HepG2 (cell line): Measurements from ENCODE around the gene AGBL3. TPM values are rescaled to one million over a fixed set of nuclear protein-coding genes. Genes with fewer than 3 reads are reported as not detected.

Experiments used
- ATAC-seq: fragments of 200-7000 bp; cut with Tn5 transposase; 3 replicates; pipeline ENCODE4 v1.9.1; 2020; ENCODE audit warnings: mild to moderate bottlenecking, moderate library complexity
- BruUV-seq: library from RNA; stranded (reverse); fragments of 400-500 nt; replicated peaks from 2 replicates; lab custom pipeline; 2021; lab: Mats Ljungman, UMichigan
- CTCF ChIA-PET: fragments of 300-600 bp; formaldehyde crosslinking; extraction: SDS; loops from one replicate; lab custom pipeline; 2021; ENCODE audit warnings: low total read pairs, inconsistent platforms, low intra/inter-chr PET ratio; lab: Yijun Ruan, JAX
- POLR2A ChIA-PET: fragments of 350-600 bp; sonication (Branson Sonifier 250); formaldehyde crosslinking; loops from one replicate; lab custom pipeline; 2020; ENCODE audit warnings: antibody characterized with exemption, inconsistent platforms; lab: Yijun Ruan, JAX
- DNase-seq: peaks from one replicate; pipeline ENCODE4 v3.0.0-alpha.2; 2015; ENCODE audit warnings: low spot score
- FAIRE-seq: peaks from 3 replicates; lab custom pipeline; 2011; peaks lifted over from hg19 to GRCh38; lab: Jason Lieb, UNC
- H2AFZ ChIP-seq: one replicate; pipeline ENCODE4 v1.6.1; 2011; ENCODE audit warnings: low read length, inconsistent platforms
- H3K27ac ChIP-seq: fragments of 300-600 bp; 3 replicates; pipeline ENCODE4 v1.8.0; 2011; ENCODE audit warnings: mixed run types, mild to moderate bottlenecking, mixed read lengths, low read length, inconsistent platforms; ENCODE audit not compliant: insufficient read depth; ENCODE audit errors: extremely low read length
- H3K27me3 ChIP-seq, 2 experiments: fragments of 200-600 bp in 1 of 2; 2 replicates in 1 of 2; 3 replicates in 1 of 2; pipeline versions ENCODE4 v1.6.0 to v1.8.0; 2011; ENCODE audit warnings: low read length in 2 of 2, mild to moderate bottlenecking in 2 of 2, moderate library complexity in 2 of 2, inconsistent platforms in 1 of 2; ENCODE audit not compliant: insufficient read depth in 2 of 2, control insufficient read depth in 1 of 2
- H3K36me3 ChIP-seq, 2 experiments: fragments of 200-600 bp in 1 of 2; replicated peaks in 1 of 2; 2 replicates in 1 of 2; 3 replicates in 1 of 2; pipeline versions ENCODE4 v1.5.1 to v1.8.0; 2011; ENCODE audit warnings: low read length in 2 of 2, inconsistent platforms in 1 of 2; ENCODE audit not compliant: insufficient read depth in 2 of 2, control insufficient read depth in 1 of 2
- H3K4me1 ChIP-seq: 2 replicates; pipeline ENCODE4 v1.5.1; 2012; ENCODE audit warnings: low read length, inconsistent platforms; ENCODE audit not compliant: insufficient read depth
- H3K4me2 ChIP-seq: 2 replicates; pipeline ENCODE4 v1.6.0; 2011; ENCODE audit warnings: low read depth, low read length, inconsistent platforms
- H3K4me3 ChIP-seq, 3 experiments: fragments of 200-600 bp in 1 of 3; sonication (generic), shearing (Covaris generic) in 1 of 3; replicated peaks in 1 of 3; 2 replicates each; pipeline ENCODE4 v1.5.1; 2011 to 2016; ENCODE audit warnings: low read length in 3 of 3, inconsistent platforms in 2 of 3, low read depth in 2 of 3, mild to moderate bottlenecking in 2 of 3, control low read depth in 1 of 3, mixed read lengths in 1 of 3; ENCODE audit not compliant: insufficient read depth in 1 of 3
- H3K79me2 ChIP-seq: one replicate; pipeline ENCODE4 v1.6.1; 2011; ENCODE audit warnings: low read length, inconsistent platforms; ENCODE audit not compliant: insufficient read depth
- H3K9ac ChIP-seq: 2 replicates; pipeline ENCODE4 v1.6.0; 2011; ENCODE audit warnings: mild to moderate bottlenecking, low read depth, low read length, inconsistent platforms; ENCODE audit not compliant: insufficient read depth
- H3K9me3 ChIP-seq: 2 replicates; pipeline ENCODE4 v1.5.1; 2012; ENCODE audit warnings: mild to moderate bottlenecking, low read length
- H4K20me1 ChIP-seq: 2 replicates; pipeline ENCODE4 v1.6.0; 2011; ENCODE audit warnings: inconsistent platforms, mild to moderate bottlenecking, low read length, moderate library complexity; ENCODE audit not compliant: insufficient read depth
- CBX1 ChIP-seq: IDR thresholded peaks from one replicate; pipeline ENCODE4 v1.6.1; 2016; ENCODE audit warnings: antibody characterized with exemption, low read depth
- KMT2B ChIP-seq: IDR thresholded peaks from 2 replicates; pipeline ENCODE4 v1.6.1; 2016; ENCODE audit warnings: missing genetic modification reagents, missing compliant biosample characterization
- YY1 ChIP-seq: IDR thresholded peaks from 2 replicates; pipeline ENCODE4 v1.6.1; 2011; ENCODE audit warnings: low read length, low read depth, moderate library complexity, mild to moderate bottlenecking; ENCODE audit not compliant: insufficient read depth, insufficient replicate concordance
- ZFP41 ChIP-seq: sonication (generic); formaldehyde crosslinking; IDR thresholded peaks from 2 replicates; pipeline ENCODE4 v1.4.0; 2020; ENCODE audit warnings: mild to moderate bottlenecking, missing genetic modification reagents, borderline replicate concordance
- ZNF12 ChIP-seq: sonication (generic); formaldehyde crosslinking; IDR thresholded peaks from 2 replicates; pipeline ENCODE4 v1.5.0; 2020; ENCODE audit warnings: missing genetic modification reagents
- ZNF234 ChIP-seq: sonication (generic); formaldehyde crosslinking; conservative IDR thresholded peaks from 2 replicates; pipeline ENCODE4 v1.5.1; 2020; ENCODE audit warnings: mild to moderate bottlenecking, missing genetic modification reagents
- ZNF33A ChIP-seq: sonication (generic); formaldehyde crosslinking; IDR thresholded peaks from 2 replicates; pipeline ENCODE4 v1.5.1; 2020; ENCODE audit warnings: missing genetic modification reagents, mild to moderate bottlenecking, moderate library complexity, borderline replicate concordance
- ZNF7 ChIP-seq: IDR thresholded peaks from 2 replicates; pipeline ENCODE4 v1.6.1; 2016; ENCODE audit warnings: missing biosample characterization, missing genetic modification reagents
- ZNF747 ChIP-seq: sonication (generic); formaldehyde crosslinking; IDR thresholded peaks from 2 replicates; pipeline ENCODE4 v1.8.1; 2023; ENCODE audit warnings: missing genetic modification reagents, mild to moderate bottlenecking, borderline replicate concordance
- ZNF749 ChIP-seq: sonication (generic); formaldehyde crosslinking; IDR thresholded peaks from 2 replicates; pipeline ENCODE4 v1.8.0; 2022; ENCODE audit warnings: mild to moderate bottlenecking, missing genetic modification reagents, moderate library complexity, borderline replicate concordance
- ZNF883 ChIP-seq: sonication (generic); formaldehyde crosslinking; IDR thresholded peaks from 2 replicates; pipeline ENCODE4 v1.5.1; 2020; ENCODE audit warnings: mild to moderate bottlenecking, missing genetic modification reagents; ENCODE audit errors: not compliant biosample characterization
- ZSCAN29 ChIP-seq: sonication (generic); formaldehyde crosslinking; conservative IDR thresholded peaks from 2 replicates; pipeline ENCODE4 v1.4.0; 2020; ENCODE audit warnings: mild to moderate bottlenecking, missing genetic modification reagents
- WGBS: methylation state at CpG from one replicate; pipeline ENCODE4 v1.1.6; 2017; ENCODE audit warnings: low lambda C conversion rate; 5-methylcytosine and 5-hydroxymethylcytosine counted together
- in situ Hi-C: cut with HindIII; loops from 2 replicates; pipeline ENCODE4 v1.10.0; 2017; ENCODE audit warnings: low pct_unique_long_range_greater_than_20kb; ENCODE audit not compliant: extremely low pct_ligation_motif_present
- intact Hi-C: fragments of 100-400 bp; cut with micrococcal nuclease; formaldehyde crosslinking; loops from one replicate; pipeline ENCODE4 v1.10.0; 2022; ENCODE audit not compliant: unreplicated experiment
- polyA plus RNA-seq, 8 experiments: library from polyadenylated mRNA; depleted of rRNA in 3 of 8; stranded (reverse) in 7 of 8; unstranded in 1 of 8; fragments of >200 nt; fragmentation: Illumina TruSeq in 4 of 8; extraction: Trizol in 4 of 8; gene quantifications; 2 replicates each; pipeline versions ENCODE4 v1.2.1 to v1.2.3, GENCODE V29; 2011 to 2016; ENCODE audit warnings: low read depth in 4 of 8, missing spikeins in 1 of 8, mixed read lengths in 1 of 8; ENCODE audit not compliant: insufficient read depth in 1 of 8
- total RNA-seq, 5 experiments: library from RNA; depleted of rRNA; stranded (reverse); fragments of >200 nt; fragmentation: Illumina TruSeq; extraction: Trizol; gene quantifications; 2 replicates each; pipeline ENCODE4 v1.2.3, GENCODE V29; 2016; ENCODE audit warnings: low read depth in 1 of 5

The AGBL3 gene
- total and polyA plus RNA-seq, 2 of the 13 experiments (the other 11 are each of a cell fraction or from before 2014, with no cell fraction given), result 2.2 to 7.2 TPM

DNA sequence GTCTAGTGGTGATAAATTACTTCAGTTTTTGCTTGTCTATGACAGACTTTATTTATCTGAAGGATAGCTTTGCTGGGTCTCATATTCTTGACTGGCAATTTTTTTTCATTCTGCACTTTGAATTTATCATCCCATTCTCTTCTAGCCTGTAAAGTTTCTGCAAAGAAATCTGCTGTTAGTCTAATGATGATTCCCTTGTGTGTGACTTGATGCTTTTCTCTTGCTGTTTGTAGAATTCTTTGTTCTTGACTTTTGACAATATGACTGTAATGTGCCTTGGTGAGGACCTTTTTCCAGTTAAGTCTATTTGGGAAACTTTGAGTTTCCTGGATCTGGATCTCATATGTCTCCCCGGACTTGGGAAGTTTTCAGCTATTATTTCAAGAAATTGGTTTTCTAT lies 102.3 kb downstream of the AGBL3 start:
- H3K9ac ChIP-seq, result no peak overlapping the region
- in situ Hi-C loops (no loop called here), intact Hi-C loops (no loop called here)
- H3K4me3 ChIP-seq, result no peak overlapping the region
- ChIA-PET POLR2A (no interaction called here), CTCF (no interaction called here)
- ATAC-seq (no peak), DNase-seq (no peak), FAIRE-seq (no peak)
- H3K27me3 ChIP-seq, result no peaks in the 10 kb centered on the region
- no peaks in the 10 kb centered on the region; the same call in 1 of the 2 replicates for H3K9me3 ChIP-seq
- H3K36me3 ChIP-seq, result no peaks in the 10 kb centered on the region
- H3K4me1 ChIP-seq, result no peaks in the 10 kb centered on the region
- 94% methylated on average over 1 of the region's 1 CpG for WGBS
- H4K20me1 ChIP-seq, result no peaks in the 10 kb centered on the region
- no peak overlapping the region for H3K27ac ChIP-seq
- no peaks in the 10 kb centered on the region for H3K79me2 ChIP-seq
- TF ChIP-seq ZNF33A (no peak), ZNF234 (CRISPR knock-in tag) (no peak), ZNF749 (CRISPR knock-in tag) (no peak), ZNF12 (no peak), ZNF747 (CRISPR knock-in tag) (no peak), YY1 (no peak), CBX1 (no peak), KMT2B (CRISPR knock-in tag) (no peak), ZSCAN29 (CRISPR knock-in tag) (no peak), ZNF7 (CRISPR knock-in tag) (no peak), ZNF883 (CRISPR knock-in tag) (no peak), ZFP41 (CRISPR knock-in tag) (no peak)
- no TSS peak for BruUV-seq
- no peak overlapping the region for H3K4me2 ChIP-seq
- H2AFZ ChIP-seq, result no peak overlapping the region
